Activated naive CD4-positive, alpha-beta T cell treated with anti-CD3 and anti-CD28 coated beads, Interleukin-2, amount 10 ng/mL, durations not matched to agents 7 days and 5 days (primary cell): ENCODE measurements around the gene SLC6A3.
"Not testable (repeated sequence)": the region's sequence is repeated elsewhere in the genome, so short reads cannot be mapped to it uniquely, and the experiment has no call there.

Experiments used
- CTCF ChIA-PET: fragments of 350-600 bp; sonication (Branson Sonifier 250); formaldehyde crosslinking; loops from one replicate; lab custom pipeline; 2021; ENCODE audit warnings: antibody characterized with exemption; lab: Charles Lee
- DNase-seq: peaks from one replicate; pipeline ENCODE4 v3.0.0-alpha.2; 2020
- H3K27ac Mint-ChIP-seq: one replicate; pipeline ENCODE4 v1.8.0; 2021; ENCODE audit warnings: mild to moderate bottlenecking, moderate library complexity, mixed read lengths
- H3K27me3 Mint-ChIP-seq: one replicate; pipeline ENCODE4 v1.8.0; 2021; ENCODE audit warnings: mild to moderate bottlenecking, mixed read lengths
- H3K36me3 Mint-ChIP-seq: one replicate; pipeline ENCODE4 v1.8.0; 2021; ENCODE audit warnings: mixed read lengths
- H3K4me1 Mint-ChIP-seq: one replicate; pipeline ENCODE4 v1.8.0; 2021; ENCODE audit warnings: mixed read lengths
- H3K4me3 Mint-ChIP-seq: one replicate; pipeline ENCODE4 v1.8.0; 2021; ENCODE audit warnings: mild to moderate bottlenecking, moderate library complexity, mixed read lengths
- H3K9me3 Mint-ChIP-seq: one replicate; pipeline ENCODE4 v1.8.0; 2021; ENCODE audit warnings: mixed read lengths

The SLC6A3 gene

DNA sequence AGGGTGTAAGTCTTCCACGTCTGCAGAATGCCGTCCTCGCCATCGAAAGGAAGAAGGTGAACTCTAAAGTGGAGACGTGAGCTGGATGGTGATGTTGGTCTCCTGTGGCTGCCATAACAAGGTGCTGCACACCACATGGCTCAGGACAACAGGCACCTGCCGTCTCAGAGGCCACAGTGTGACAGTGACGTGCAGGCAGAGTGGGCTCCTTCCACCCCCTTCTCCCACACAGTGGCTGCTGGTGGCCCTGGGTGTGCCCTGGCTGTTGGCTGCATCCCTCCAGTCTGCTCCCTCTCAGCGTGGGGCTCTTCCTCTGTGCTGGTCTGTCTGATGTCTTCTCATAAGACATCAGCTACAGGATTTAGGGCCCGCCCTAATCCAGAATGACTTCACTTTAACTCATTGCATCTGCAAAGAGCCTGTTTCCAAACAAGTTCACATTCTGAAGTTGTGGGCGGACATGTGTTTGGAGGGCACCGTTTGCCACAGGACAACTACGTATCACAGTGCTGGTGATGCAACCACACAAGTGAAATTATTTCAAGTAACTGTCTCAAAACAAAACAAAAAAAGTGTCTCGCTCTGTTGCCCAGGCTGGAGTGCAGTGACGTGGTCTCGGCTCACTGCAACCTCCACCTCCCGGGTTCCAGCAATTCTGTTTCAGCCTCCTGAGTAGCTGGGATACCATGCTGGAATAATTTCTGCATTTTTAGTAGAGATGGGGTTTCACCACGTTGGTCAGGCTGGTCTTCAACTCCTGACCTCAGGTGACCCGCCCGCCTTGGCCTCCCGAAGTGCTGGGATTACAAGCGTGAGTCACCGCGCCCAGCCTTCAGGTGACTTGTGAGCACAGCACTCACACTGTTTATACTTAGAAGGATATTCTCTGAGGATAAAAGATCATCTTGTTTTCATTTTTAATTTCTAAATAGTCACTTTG, 69.1 kb downstream of the SLC6A3 start:
- no peak for DNase-seq
- Mint-ChIP-seq H3K4me1 (peaks cover 8% of the 10 kb centered on the region), H3K27ac (no peak overlapping the region), H3K9me3 (peaks cover 5% of the 10 kb centered on the region), H3K27me3 (peaks cover 31% of the 10 kb centered on the region), H3K36me3 (no peaks in the 10 kb centered on the region), H3K4me3 (no peak overlapping the region)
- CTCF ChIA-PET, result no interaction called here

DNA sequence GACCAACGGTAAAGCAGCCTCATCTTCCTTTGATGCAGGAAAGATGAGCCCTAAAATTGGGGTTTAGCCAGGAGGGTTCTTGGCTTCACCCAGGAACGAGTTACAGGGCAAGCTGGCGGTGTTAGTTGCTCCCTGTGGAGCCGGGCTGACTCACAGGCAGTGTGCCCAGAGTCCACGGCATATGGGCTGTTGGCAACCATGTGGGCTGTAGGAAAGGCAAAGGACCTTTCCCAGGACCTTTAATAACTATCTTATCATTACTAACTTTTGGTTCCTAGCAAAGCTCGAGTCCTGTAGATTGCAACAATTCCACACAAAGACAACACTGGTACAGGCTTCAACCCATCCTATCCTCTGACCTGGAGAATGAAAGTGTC, 70.6 kb downstream of the SLC6A3 start:
- DNase-seq, result no peak
- Mint-ChIP-seq H3K27me3 (peaks cover 27% of the 10 kb centered on the region), H3K4me1 (no peaks in the 10 kb centered on the region), H3K27ac (no peak overlapping the region), H3K4me3 (no peak overlapping the region), H3K9me3 (peaks cover 2% of the 10 kb centered on the region), H3K36me3 (no peaks in the 10 kb centered on the region)
- CTCF ChIA-PET, result no interaction called here

DNA sequence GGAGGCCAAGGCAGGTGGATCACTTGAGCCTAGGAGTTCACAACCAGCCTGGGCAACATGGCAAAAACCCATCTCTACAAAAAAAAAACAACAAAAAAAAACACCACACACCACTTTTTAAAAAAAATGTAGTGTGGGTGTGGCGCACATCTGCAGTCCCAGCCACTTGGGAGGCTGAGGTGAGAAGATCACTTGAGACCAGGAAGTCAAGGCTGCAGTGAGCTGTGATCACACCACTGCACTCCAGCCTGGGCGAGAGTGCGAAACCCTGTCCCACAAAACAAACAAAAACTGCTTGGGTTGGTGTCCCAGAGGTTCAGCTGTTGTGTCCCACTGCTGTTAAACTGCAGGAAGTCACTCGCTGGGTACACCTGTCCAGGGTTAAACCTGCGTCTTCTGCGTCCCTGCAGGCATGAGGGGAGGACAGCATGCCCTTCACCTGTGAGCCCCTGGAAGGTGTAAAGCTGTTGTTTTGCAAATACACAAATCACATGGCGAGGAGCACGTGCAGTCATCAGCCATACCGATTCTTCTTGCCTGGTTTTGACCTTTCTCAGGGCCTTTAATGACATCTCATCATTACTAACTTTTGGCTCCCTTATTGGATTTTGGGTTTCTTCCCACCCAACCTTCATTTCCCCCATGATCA, 71.1 kb downstream of the SLC6A3 start:
- H3K4me3 Mint-ChIP-seq, result no peak overlapping the region
- no peak overlapping the region for H3K27ac Mint-ChIP-seq
- CTCF ChIA-PET, result no interaction called here
- no peak for DNase-seq
- H3K36me3 Mint-ChIP-seq, result no peaks in the 10 kb centered on the region
- peaks cover 2% of the 10 kb centered on the region for H3K9me3 Mint-ChIP-seq
- no peaks in the 10 kb centered on the region for H3K4me1 Mint-ChIP-seq
- peaks cover 28% of the 10 kb centered on the region for H3K27me3 Mint-ChIP-seq

DNA sequence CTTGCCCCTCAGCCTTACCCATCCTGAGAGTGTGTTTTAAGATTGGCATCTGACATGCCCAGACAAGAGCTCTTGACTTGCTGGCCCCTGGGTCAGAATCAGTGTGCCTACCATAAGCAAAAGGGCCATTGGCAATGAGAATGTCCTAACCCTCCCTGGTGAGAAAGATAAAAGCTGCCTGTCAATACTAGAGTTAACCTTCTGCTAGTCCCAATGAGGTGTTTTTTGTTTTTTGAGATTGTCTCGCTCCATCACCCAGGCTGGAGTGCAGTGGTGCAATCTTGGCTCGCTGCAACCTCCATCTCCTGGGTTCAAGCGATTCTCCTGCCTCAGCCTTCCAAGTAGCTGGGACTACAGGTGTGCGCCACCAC, 73.3 kb downstream of the SLC6A3 start:
- H3K9me3 Mint-ChIP-seq, H3K4me1 Mint-ChIP-seq, DNase-seq, H3K27ac Mint-ChIP-seq, H3K4me3 Mint-ChIP-seq, H3K36me3 Mint-ChIP-seq: not testable (repeated sequence)
- CTCF ChIA-PET, result interaction anchor here (1.4 kb wide), 1 partner anchor 8 kb away, joined by 6 read pairs; no protein-coding TSS in a partner anchor
- peaks cover 32% of the 10 kb centered on the region for H3K27me3 Mint-ChIP-seq

DNA sequence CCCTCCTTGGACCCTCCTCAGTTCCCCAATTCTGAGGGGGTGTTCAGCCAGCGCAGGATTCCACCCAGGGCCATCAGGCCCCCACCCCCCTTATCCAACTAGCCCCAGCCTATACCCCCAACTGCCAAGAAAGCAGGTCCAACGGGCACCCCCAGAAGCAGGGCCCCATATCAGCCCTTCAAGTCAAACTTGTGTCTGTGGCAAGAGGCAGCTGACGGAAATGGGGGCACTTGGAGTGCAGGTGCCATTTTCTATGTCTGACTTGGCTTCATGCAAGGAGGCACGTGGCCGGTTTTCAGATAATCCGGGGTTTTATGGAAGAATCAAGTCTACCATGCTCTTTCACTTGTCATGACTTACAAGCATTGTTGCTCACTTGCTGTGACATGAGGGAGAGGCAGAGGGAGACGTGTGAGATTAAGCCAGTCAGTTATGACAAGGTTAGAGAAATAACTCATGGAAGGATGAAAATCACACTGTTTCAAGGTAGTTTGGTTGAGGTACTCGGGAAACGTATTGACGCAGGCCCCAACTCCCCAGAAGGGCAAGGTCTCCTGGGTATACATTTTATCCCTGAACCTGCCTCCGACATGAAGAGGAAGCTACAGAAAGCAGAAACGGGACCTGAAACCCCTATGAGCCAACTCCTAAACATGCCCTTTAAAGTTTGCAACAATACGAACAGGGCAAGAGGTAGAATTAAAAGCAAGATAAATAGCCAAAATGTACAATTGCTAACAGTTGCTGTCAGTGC, 73.8 kb downstream of the SLC6A3 start:
- Mint-ChIP-seq H3K9me3 (no peaks in the 10 kb centered on the region), H3K36me3 (no peaks in the 10 kb centered on the region), H3K4me1 (no peaks in the 10 kb centered on the region), H3K27me3 (peaks cover 34% of the 10 kb centered on the region), H3K27ac (no peak overlapping the region), H3K4me3 (no peak overlapping the region)
- CTCF ChIA-PET, result interaction anchor here (1.4 kb wide), 1 partner anchor 9 kb away, joined by 6 read pairs; no protein-coding TSS in a partner anchor
- no peak for DNase-seq

DNA sequence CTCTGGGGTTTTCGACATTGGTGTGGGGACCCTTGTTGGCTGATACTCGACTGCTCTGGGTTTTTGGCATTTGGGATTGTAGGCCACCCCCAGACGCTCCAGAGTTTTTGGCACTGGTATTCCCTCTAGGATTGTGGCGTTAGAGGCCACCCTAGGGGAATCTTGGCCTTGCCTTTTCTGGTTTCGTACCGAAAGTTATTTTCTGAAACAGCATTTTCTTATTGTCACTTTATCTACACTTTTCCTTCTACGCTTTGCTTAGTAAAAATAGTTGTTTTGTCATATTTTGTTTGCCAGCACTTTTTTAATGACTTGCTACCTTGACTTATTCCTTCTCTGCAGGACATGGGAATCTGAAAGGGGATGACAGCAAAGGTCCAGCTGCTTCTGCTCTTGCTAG, 75.2 kb downstream of the SLC6A3 start:
- Mint-ChIP-seq H3K27ac (no peak overlapping the region), H3K4me3 (no peak overlapping the region), H3K4me1 (no peaks in the 10 kb centered on the region), H3K36me3 (no peaks in the 10 kb centered on the region), H3K27me3 (peaks cover 23% of the 10 kb centered on the region), H3K9me3 (no peaks in the 10 kb centered on the region)
- CTCF ChIA-PET, result interaction anchor here (1.4 kb wide), 1 partner anchor 275 kb away, joined by 5 read pairs; no protein-coding TSS in a partner anchor
- no peak for DNase-seq

DNA sequence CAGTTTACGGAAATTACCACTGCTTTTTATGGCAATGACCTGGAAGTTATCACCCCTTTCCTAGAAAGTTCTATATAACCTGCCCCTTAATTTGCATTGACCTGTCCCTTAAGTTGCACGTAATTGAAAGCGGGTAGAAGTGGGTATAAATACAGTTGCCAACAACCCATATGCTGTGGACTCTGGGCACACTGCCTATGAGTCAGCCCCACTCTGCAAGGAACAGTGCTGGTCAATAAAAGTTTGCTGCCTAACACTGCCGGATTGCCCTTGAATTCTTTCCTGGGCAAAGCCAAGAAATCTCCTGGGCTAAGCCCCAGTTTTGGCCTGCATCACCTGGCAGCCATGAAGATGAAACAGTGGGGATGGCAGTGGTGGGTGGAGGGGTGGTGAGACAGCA, 76.5 kb downstream of the SLC6A3 start:
- Mint-ChIP-seq H3K27ac (no peak overlapping the region), H3K36me3 (no peaks in the 10 kb centered on the region), H3K4me3 (no peak overlapping the region), H3K9me3 (no peaks in the 10 kb centered on the region), H3K4me1 (no peaks in the 10 kb centered on the region), H3K27me3 (peaks cover 29% of the 10 kb centered on the region)
- DNase-seq, result no peak
- CTCF ChIA-PET, result no interaction called here

DNA sequence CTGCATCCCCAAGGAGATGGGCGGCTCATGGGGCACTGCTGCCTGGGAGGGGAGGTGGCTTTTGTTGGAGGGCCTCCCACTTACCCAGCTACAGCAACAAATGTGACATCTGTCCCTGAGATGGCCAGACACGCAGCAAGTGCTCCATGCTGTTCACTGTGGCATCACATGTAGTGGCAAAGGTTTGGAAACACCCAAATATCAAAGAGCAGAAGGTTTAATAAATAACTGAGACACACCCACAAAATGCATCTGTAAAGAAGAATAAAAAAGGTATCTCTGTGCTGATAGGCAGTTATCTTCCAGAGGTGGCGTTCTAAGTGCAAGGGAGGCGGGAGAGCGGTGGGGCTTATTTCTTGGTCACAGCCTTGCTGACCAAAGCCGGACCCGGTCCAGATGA, 77.0 kb downstream of the SLC6A3 start:
- Mint-ChIP-seq H3K9me3 (no peaks in the 10 kb centered on the region), H3K27me3 (peaks cover 33% of the 10 kb centered on the region), H3K36me3 (no peaks in the 10 kb centered on the region), H3K27ac (no peak overlapping the region), H3K4me3 (no peak overlapping the region), H3K4me1 (no peaks in the 10 kb centered on the region)
- DNase-seq, result no peak
- CTCF ChIA-PET, result no interaction called here

DNA sequence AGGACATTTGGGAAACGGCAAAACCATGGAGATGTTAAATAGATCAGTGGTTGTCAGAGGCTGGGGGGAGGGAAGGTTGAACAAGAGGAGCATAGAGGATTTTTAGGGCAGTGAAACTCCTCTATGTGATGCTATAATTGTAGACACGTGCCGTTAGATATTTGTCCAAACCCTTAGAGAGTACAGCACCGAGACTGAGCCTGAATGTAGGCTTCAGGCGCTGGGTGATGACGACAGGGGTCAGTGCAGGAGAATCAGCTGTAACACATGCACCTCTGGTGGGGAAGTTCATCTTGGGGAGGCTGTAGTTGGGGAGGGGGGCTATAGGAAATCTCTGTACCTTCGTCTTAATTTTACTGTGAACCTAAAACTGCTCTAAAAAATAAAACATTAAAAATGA, 78.1 kb downstream of the SLC6A3 start:
- H3K27me3 Mint-ChIP-seq, result peaks cover 38% of the 10 kb centered on the region
- H3K4me1 Mint-ChIP-seq, result no peaks in the 10 kb centered on the region
- H3K27ac Mint-ChIP-seq, result peak overlapping the region; percentile 49
- no peaks in the 10 kb centered on the region for H3K9me3 Mint-ChIP-seq
- no peak for DNase-seq
- CTCF ChIA-PET, result no interaction called here
- H3K36me3 Mint-ChIP-seq, result no peaks in the 10 kb centered on the region
- H3K4me3 Mint-ChIP-seq, result no peak overlapping the region

DNA sequence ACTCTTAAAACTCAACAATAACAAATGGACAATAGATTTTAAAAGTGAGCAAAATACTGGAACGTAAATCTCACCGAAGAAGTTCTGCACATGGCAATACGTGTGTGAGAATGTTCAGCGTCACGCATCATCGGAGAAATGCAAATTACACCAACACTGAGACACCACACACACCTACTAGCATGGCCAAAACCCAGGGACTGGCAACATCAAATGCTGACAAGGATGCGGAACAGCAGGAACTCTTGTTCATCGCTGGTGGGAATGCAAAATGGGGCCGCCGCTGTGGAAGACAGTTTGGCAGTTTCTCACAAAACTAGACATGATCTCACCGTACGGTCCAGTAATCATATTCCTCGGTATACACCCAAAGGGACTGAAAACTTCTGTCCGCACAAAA, 78.7 kb downstream of the SLC6A3 start:
- CTCF ChIA-PET, result no interaction called here
- Mint-ChIP-seq H3K4me1 (no peaks in the 10 kb centered on the region), H3K36me3 (no peaks in the 10 kb centered on the region), H3K9me3 (no peaks in the 10 kb centered on the region), H3K27me3 (peaks cover 38% of the 10 kb centered on the region), H3K27ac (no peak overlapping the region), H3K4me3 (no peak overlapping the region)
- no peak for DNase-seq

DNA sequence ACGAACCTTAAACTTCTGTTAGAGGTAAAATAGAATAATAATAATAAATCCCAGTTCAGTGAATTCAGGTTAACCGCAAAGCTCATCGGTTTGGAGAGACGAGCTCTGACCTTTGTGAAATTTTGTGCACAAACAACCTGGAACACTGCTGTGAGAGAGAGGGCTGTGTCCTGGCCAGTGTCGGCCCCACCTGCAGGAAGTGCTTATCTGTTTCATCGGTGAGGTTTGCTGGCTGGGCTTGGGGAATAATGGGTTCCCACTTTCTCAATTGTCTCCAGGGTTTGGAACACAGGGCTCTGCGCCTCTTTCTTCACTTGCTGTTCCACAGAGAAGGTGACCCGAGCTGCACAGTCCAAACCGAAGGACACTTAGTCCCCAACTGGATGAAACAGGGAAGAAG, 81.0 kb downstream of the SLC6A3 start:
- no peaks in the 10 kb centered on the region for H3K4me1 Mint-ChIP-seq
- H3K4me3 Mint-ChIP-seq, result no peak overlapping the region
- H3K9me3 Mint-ChIP-seq, result no peaks in the 10 kb centered on the region
- no peak for DNase-seq
- H3K27ac Mint-ChIP-seq, result no peak overlapping the region
- peaks cover 46% of the 10 kb centered on the region for H3K27me3 Mint-ChIP-seq
- H3K36me3 Mint-ChIP-seq, result no peaks in the 10 kb centered on the region
- CTCF ChIA-PET, result no interaction called here

DNA sequence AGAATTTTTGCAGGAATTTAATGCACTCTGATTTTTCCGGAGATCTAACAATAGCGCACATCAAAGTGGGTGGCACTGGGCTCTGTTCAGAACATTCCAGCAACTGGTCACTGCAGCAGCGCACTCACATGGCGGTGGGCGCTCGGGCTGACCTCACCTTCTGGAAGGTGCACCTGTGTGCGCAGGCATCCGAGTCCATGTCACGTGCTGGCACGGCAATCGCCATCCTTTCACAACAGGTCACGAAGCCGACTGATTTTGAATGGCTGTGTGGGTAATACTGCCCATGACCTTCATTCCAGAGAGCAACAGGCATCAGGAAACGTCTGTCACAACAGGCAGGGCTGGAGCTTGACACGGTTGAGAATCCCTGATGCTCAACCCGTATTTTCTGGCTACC, 81.7 kb downstream of the SLC6A3 start:
- Mint-ChIP-seq H3K9me3 (no peaks in the 10 kb centered on the region), H3K4me3 (no peak overlapping the region), H3K27ac (no peak overlapping the region), H3K36me3 (no peaks in the 10 kb centered on the region), H3K4me1 (no peaks in the 10 kb centered on the region), H3K27me3 (peaks cover 42% of the 10 kb centered on the region)
- CTCF ChIA-PET, result no interaction called here
- DNase-seq, result no peak

DNA sequence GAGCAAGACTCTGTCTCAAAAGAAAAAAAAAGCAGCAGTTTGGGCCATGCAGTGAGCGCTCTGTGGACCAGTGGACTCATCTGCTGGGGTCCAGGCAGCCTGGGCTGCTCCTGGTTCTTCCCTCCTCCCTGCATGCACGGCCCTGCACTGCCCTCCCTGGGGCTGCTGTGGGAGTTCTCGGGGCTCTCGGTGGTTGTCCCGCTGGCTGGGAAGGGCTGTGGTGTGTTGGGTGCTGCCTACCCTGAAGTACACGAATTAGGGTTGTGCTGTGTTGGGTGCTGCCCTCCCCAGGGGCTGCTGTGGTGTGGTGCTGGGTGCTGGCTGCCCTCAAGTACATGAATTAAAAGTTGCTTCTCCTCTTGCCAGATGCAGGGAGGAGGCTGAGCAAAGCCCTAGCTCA, 82.1 kb downstream of the SLC6A3 start:
- peaks cover 45% of the 10 kb centered on the region for H3K27me3 Mint-ChIP-seq
- no peak overlapping the region for H3K4me3 Mint-ChIP-seq
- CTCF ChIA-PET, result no interaction called here
- DNase-seq, result no peak
- H3K27ac Mint-ChIP-seq, result no peak overlapping the region
- H3K9me3 Mint-ChIP-seq, result no peaks in the 10 kb centered on the region
- H3K36me3 Mint-ChIP-seq, result no peaks in the 10 kb centered on the region
- H3K4me1 Mint-ChIP-seq, result no peaks in the 10 kb centered on the region

DNA sequence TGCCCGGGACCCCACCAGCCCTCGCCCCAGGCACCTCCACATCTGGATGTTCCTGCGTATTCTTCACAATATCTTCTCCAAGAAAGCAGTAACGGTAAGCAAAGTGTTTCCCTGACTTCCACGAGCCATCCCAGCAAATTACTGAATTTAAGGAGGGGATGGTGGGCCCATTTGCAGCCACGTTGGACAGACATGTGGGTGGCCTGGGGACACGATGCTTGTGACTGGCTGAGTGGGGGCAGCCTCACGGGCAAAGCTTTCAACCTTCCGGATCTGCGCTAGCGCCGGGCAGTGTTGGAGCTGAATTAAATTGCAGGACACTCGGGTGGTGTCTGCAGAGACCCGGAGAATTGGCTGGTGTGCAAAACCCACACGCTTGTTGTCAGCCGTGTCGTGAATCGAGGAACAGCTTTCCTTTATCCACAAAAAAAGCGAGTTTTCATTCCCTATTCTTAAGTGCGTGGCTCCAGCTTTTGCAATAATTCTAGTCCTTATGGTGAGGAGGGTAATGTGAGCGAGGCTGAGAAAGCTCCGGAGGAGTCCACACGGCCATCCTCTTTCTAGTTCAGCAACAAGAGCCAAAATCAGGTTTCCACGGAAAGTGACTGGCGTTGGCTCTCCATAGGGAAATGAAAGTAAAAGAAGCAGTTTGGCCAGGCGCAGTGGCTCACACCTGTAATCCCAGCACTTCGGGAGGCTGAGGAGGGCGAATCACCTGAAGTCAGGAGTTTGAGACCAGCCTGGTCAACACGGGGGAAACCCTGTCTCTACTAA, 82.8 kb downstream of the SLC6A3 start:
- Mint-ChIP-seq H3K9me3 (no peaks in the 10 kb centered on the region), H3K27ac (no peak overlapping the region), H3K27me3 (peaks cover 47% of the 10 kb centered on the region), H3K4me3 (no peak overlapping the region), H3K4me1 (no peaks in the 10 kb centered on the region), H3K36me3 (no peaks in the 10 kb centered on the region)
- no peak for DNase-seq
- CTCF ChIA-PET, result interaction anchor here (2.0 kb wide), 1 partner anchor 18 kb away, joined by 6 read pairs; no protein-coding TSS in a partner anchor
